Measurements from ENCODE around the gene GLCE.
"Not testable (repeated sequence)": the region's sequence is repeated elsewhere in the genome, so short reads cannot be mapped to it uniquely, and the experiment has no call there.

GLCE gene

GRCh38 chr15:69298697-69299441 is 138.4 kb downstream of the GLCE start, which contains the start of gene PAQR5:
Gene PAQR5 (plus strand): TSS chr15:69298912. CDS start chr15:69360081, 61,169 bp downstream.
- no peaks in the 10 kb centered on the region for H3K36me3 ChIP-seq (ENCODE audit: control insufficient read depth, insufficient read depth, low read length)
- H3K27me3 ChIP-seq (ENCODE audit: control insufficient read depth, insufficient read depth, low read length): peaks cover 40% of the 10 kb centered on the region
- no peak within 1 kb of the TSS for H3K4me3 ChIP-seq (ENCODE audit: low read length)
- no peak within 1 kb of the TSS for H3K9ac ChIP-seq (ENCODE audit: low read length)
- peaks cover 11% of the 10 kb centered on the region for H3K4me1 ChIP-seq (ENCODE audit: control insufficient read depth, insufficient read depth, low read length)
- no peaks in the 10 kb centered on the region for H3K9me3 ChIP-seq (ENCODE audit: control insufficient read depth, low read length)

- Histone ChIP-seq H3K4me1 (ENCODE audit: control insufficient read depth, insufficient read depth, low read length) (peaks cover 11% of the 10 kb centered on the region), H3K9me3 (ENCODE audit: control insufficient read depth, low read length) (no peaks in the 10 kb centered on the region), H3K36me3 (ENCODE audit: control insufficient read depth, insufficient read depth, low read length) (no peaks in the 10 kb centered on the region), H3K4me3 (ENCODE audit: low read length) (no peak overlapping the region), H3K9ac (ENCODE audit: low read length) (no peak overlapping the region), H3K27me3 (ENCODE audit: control insufficient read depth, insufficient read depth, low read length) (peaks cover 36% of the 10 kb centered on the region)
These were observed 139.0 kb downstream of the GLCE start for GRCh38 chr15:69299451-69299886.

- H3K9me3 ChIP-seq (ENCODE audit: control insufficient read depth, low read length): no peaks in the 10 kb centered on the region
- H3K36me3 ChIP-seq (ENCODE audit: control insufficient read depth, insufficient read depth, low read length): no peaks in the 10 kb centered on the region
- peaks cover 11% of the 10 kb centered on the region for H3K4me1 ChIP-seq (ENCODE audit: control insufficient read depth, insufficient read depth, low read length)
- no peak overlapping the region for H3K4me3 ChIP-seq (ENCODE audit: low read length)
- no peak overlapping the region for H3K9ac ChIP-seq (ENCODE audit: low read length)
- peaks cover 36% of the 10 kb centered on the region for H3K27me3 ChIP-seq (ENCODE audit: control insufficient read depth, insufficient read depth, low read length)
These were observed 139.6 kb downstream of the GLCE start for GRCh38 chr15:69299943-69300588.

- H3K9me3 ChIP-seq (ENCODE audit: control insufficient read depth, low read length); H3K4me3 ChIP-seq (ENCODE audit: low read length); H3K36me3 ChIP-seq (ENCODE audit: control insufficient read depth, insufficient read depth, low read length); H3K9ac ChIP-seq (ENCODE audit: low read length): not testable (repeated sequence)
- H3K4me1 ChIP-seq (ENCODE audit: control insufficient read depth, insufficient read depth, low read length): peaks cover 11% of the 10 kb centered on the region
- peaks cover 36% of the 10 kb centered on the region for H3K27me3 ChIP-seq (ENCODE audit: control insufficient read depth, insufficient read depth, low read length)
These were observed 140.7 kb downstream of the GLCE start for GRCh38 chr15:69301101-69301500.

DNA sequence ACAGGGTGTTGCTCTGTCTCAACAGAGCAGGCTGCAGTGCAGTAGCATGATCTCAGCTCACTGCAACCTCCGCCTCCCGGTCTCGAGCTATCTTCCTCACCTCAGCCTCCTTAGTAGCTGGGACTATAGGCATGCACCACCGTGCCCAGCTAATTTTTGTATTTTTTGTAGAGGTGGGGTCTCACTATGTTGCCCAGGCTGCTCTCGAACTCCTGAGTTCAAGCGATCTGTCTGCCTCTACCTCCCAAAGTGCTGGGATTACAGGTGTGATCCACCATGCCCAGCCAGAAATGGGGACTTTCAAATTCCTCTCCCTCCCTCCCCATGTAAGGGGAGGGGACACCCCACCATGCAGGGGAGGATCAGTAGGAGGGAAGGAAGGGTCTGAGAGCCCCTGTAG is 141.7 kb downstream of the GLCE start:
- not testable (repeated sequence) for H3K36me3 ChIP-seq (ENCODE audit: control insufficient read depth, insufficient read depth, low read length)
- H3K27me3 ChIP-seq (ENCODE audit: control insufficient read depth, insufficient read depth, low read length): peaks cover 31% of the 10 kb centered on the region

DNA sequence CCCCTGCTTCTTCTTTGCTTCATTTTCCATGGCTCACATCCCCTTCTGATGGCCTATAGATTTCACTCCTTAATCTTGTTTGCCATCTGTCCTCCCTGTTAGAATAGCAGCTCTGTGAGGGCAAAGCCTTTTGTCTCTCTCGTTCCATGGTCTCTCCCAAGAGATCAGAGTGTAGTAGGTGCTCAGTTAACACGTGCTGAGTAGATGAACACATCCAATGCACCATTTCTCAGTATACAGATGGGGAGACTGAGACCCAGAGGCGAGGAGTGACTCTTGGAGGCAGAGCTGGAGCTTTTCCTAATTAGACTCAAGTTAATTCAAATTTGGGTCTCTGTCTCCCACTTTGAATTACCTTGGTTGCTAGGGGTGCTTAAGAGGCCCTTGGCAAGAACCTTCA is 142.5 kb downstream of the GLCE start:
- H3K4me1 ChIP-seq (ENCODE audit: control insufficient read depth, insufficient read depth, low read length): peaks cover 11% of the 10 kb centered on the region
- H3K36me3 ChIP-seq (ENCODE audit: control insufficient read depth, insufficient read depth, low read length): no peaks in the 10 kb centered on the region
- H3K9me3 ChIP-seq (ENCODE audit: control insufficient read depth, low read length): no peaks in the 10 kb centered on the region
- peaks cover 30% of the 10 kb centered on the region for H3K27me3 ChIP-seq (ENCODE audit: control insufficient read depth, insufficient read depth, low read length)
- no peak overlapping the region for H3K4me3 ChIP-seq (ENCODE audit: low read length)
- H3K9ac ChIP-seq (ENCODE audit: low read length): no peak overlapping the region

More for the DNA sequence above, 141.7 kb downstream of the GLCE start:
- peaks cover 11% of the 10 kb centered on the region for H3K4me1 ChIP-seq (ENCODE audit: control insufficient read depth, insufficient read depth, low read length)
- not testable (repeated sequence) for H3K4me3 ChIP-seq (ENCODE audit: low read length); H3K9me3 ChIP-seq (ENCODE audit: control insufficient read depth, low read length); H3K9ac ChIP-seq (ENCODE audit: low read length)

DNA sequence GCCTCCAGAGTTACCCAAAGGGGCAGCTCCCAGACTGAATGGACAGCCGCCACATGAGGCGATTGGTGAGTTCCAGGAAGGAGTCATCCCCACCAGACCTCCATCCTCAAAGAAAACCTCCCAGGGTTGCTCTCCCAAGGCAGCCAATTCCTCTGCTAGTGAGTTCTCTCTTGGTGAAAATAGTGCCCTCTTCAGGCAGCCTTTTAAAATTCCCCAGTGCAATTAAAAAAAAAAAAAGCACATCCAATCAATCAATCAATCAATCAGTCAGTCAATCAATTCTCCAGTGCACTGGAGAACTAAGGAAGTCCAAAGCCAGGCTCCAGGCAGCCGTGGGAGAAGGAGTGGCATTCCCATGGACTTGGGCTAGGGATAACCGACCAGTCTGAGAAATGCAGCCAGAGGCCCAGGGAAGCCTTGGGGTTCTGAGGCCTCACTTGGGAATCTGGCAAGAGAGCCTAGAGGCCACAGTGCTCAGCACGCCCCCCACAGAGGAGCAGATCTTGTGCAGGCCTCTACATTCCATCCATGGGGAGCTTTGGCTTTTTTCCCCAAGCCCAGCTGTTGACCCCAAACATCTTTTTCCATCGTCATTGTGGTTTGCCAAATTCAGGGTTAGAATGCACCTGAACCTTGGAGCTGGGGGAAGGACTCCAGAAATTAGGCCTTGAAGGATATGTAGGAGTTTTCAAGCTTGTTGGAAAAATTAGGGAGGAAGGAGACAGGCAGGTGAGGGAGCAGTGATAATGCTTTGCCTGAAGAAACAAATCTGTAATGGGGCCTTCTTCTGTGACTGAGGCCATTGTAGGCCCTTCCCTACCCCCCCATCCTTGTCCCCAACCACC is 143.1 kb downstream of the GLCE start:
- no peaks in the 10 kb centered on the region for H3K36me3 ChIP-seq (ENCODE audit: control insufficient read depth, insufficient read depth, low read length)
- H3K9ac ChIP-seq (ENCODE audit: low read length): no peak overlapping the region
- no peaks in the 10 kb centered on the region for H3K9me3 ChIP-seq (ENCODE audit: control insufficient read depth, low read length)
- H3K27me3 ChIP-seq (ENCODE audit: control insufficient read depth, insufficient read depth, low read length): peaks cover 23% of the 10 kb centered on the region
- H3K4me1 ChIP-seq (ENCODE audit: control insufficient read depth, insufficient read depth, low read length): peaks cover 11% of the 10 kb centered on the region
- H3K4me3 ChIP-seq (ENCODE audit: low read length): no peak overlapping the region

GRCh38 chr15:69304182-69304545 is 143.7 kb downstream of the GLCE start:
- Histone ChIP-seq H3K4me1 (ENCODE audit: control insufficient read depth, insufficient read depth, low read length) (peaks cover 11% of the 10 kb centered on the region), H3K4me3 (ENCODE audit: low read length) (no peak overlapping the region), H3K9ac (ENCODE audit: low read length) (no peak overlapping the region), H3K9me3 (ENCODE audit: control insufficient read depth, low read length) (no peaks in the 10 kb centered on the region), H3K27me3 (ENCODE audit: control insufficient read depth, insufficient read depth, low read length) (peaks cover 19% of the 10 kb centered on the region), H3K36me3 (ENCODE audit: control insufficient read depth, insufficient read depth, low read length) (no peaks in the 10 kb centered on the region)

DNA sequence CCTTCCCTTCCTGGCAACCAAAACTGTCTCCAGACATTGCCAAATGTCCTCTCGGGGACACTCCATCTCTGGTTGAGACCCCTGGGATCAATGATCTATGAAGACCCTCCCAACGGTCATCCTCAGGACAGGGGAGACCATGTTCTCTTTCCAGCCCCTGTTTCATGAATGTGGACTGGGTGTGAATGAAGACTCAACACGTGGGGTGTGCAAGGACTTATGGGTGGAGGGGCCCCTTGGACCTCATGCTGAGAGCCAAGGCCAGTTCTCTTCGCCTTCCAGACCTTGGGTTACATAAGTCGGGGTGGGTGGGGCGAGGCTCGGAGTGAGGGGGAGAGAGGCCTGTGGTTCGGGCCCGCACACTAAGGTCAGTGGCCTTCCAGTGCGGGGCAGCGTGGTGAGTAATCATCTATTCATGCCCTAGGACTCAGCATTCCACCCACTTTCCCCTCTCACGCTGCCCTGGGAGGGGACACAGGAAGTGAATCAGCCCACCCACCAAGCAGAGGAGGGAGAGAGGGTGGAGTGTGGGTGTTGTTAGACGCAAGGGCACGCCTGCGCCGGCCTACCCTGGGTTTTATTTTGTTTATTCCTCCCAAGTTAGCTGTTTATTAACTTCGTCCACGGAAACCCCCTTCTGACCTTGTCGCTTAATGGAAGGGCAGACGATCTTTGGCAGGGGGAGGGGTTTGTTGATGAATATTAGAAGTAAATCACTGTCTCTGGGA is 144.9 kb downstream of the GLCE start:
- Histone ChIP-seq H3K36me3 (ENCODE audit: control insufficient read depth, insufficient read depth, low read length) (no peaks in the 10 kb centered on the region), H3K4me3 (ENCODE audit: low read length) (no peak overlapping the region), H3K9ac (ENCODE audit: low read length) (no peak overlapping the region), H3K27me3 (ENCODE audit: control insufficient read depth, insufficient read depth, low read length) (peaks cover 7% of the 10 kb centered on the region), H3K9me3 (ENCODE audit: control insufficient read depth, low read length) (no peaks in the 10 kb centered on the region), H3K4me1 (ENCODE audit: control insufficient read depth, insufficient read depth, low read length) (no peaks in the 10 kb centered on the region)

DNA sequence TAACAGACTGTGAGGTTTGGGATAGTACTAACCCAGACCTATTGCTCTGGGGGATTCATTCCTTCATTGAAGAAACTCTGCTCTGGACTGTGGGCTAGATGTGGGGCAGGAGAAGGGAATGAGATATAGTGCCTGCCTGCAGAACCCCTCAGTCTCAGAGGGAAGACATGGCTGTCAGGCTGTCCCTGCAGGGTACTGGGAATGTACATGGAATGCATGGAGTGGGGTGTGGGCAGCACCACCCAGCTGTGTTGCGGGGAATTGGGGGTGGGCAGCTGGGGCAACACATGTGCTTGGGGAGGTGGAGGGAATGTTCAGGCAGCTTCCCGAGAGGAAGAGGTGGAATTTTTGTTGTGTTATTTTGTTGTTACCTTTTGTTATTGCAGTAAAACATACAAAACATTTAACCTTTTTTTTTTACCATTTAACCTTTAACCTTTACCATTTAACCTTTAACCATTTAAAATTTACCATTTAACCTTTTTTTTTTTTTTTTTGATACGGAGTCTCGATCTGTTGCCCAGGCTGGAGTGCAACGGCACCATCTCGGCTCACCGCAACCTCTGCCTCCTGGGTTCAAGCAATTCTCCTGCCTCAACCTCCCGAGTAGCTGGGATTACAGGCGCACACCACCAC is 145.6 kb downstream of the GLCE start:
- Histone ChIP-seq H3K36me3 (ENCODE audit: control insufficient read depth, insufficient read depth, low read length) (no peaks in the 10 kb centered on the region), H3K4me1 (ENCODE audit: control insufficient read depth, insufficient read depth, low read length) (no peaks in the 10 kb centered on the region), H3K27me3 (ENCODE audit: control insufficient read depth, insufficient read depth, low read length) (peaks cover 6% of the 10 kb centered on the region), H3K4me3 (ENCODE audit: low read length) (no peak overlapping the region), H3K9me3 (ENCODE audit: control insufficient read depth, low read length) (no peaks in the 10 kb centered on the region), H3K9ac (ENCODE audit: low read length) (no peak overlapping the region)

DNA sequence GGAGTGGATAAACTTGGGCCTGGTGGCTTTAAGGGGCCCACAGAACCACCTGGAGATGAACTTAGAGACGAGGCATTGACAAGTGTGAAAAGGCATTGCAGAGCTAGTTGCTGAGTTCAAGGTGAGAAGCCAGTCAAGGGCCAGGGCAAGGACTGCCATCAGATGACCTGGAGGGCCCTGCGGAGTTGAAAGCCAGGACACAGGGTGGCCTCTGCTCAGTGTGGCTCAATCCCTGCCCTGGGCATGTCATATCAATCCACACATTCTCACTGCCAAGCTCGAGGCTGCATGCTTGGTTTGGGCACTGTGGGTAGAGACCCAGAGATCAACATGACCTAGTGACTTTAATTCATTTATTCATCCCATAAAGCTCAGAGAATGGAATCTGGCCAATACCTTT is 147.5 kb downstream of the GLCE start:
- H3K9ac ChIP-seq (ENCODE audit: low read length): no peak overlapping the region
- H3K4me3 ChIP-seq (ENCODE audit: low read length): no peak overlapping the region
- no peaks in the 10 kb centered on the region for H3K27me3 ChIP-seq (ENCODE audit: control insufficient read depth, insufficient read depth, low read length)
- H3K4me1 ChIP-seq (ENCODE audit: control insufficient read depth, insufficient read depth, low read length): no peaks in the 10 kb centered on the region
- no peaks in the 10 kb centered on the region for H3K36me3 ChIP-seq (ENCODE audit: control insufficient read depth, insufficient read depth, low read length)
- H3K9me3 ChIP-seq (ENCODE audit: control insufficient read depth, low read length): no peaks in the 10 kb centered on the region
